K562 (cell line): ENCODE measurements around the gene CEP350. TPM values are rescaled to one million over a fixed set of nuclear protein-coding genes. Genes with fewer than 3 reads are reported as not detected.

ENCODE experiments used
- ATAC-seq: fragments of 200-7000 bp; cut with Tn5 transposase; 3 replicates; pipeline ENCODE4 v1.9.1; 2020; ENCODE audit warnings: moderate library complexity
- BruUV-seq: library from RNA; stranded (reverse); fragments of 400-500 nt; replicated peaks from 2 replicates; lab custom pipeline; 2021; lab: Mats Ljungman, UMichigan
- CTCF ChIA-PET: fragments of 300-600 bp; formaldehyde crosslinking; extraction: SDS; loops from one replicate; lab custom pipeline; 2021; ENCODE audit warnings: low intra/inter-chr PET ratio; lab: Yijun Ruan, JAX
- POLR2A ChIA-PET: fragments of 300-600, 350-650 bp; sonication (Branson Sonifier 250); formaldehyde crosslinking; extraction: SDS; loops from one replicate; lab custom pipeline; 2021; ENCODE audit warnings: antibody characterized with exemption, inconsistent platforms; lab: Yijun Ruan, JAX
- DNase-seq, 4 experiments: peaks; one replicate each; pipeline versions ENCODE4 v3.0.0 to v3.0.0-alpha.2; 2011 to 2018; ENCODE audit warnings: low spot score in 3 of 4, mixed read lengths in 3 of 4; ENCODE audit errors: extremely low read depth in 1 of 4
- FAIRE-seq: peaks from 2 replicates; lab custom pipeline; 2011; peaks lifted over from hg19 to GRCh38; lab: Jason Lieb, UNC
- H2AFZ ChIP-seq: 2 replicates; pipeline ENCODE4 v1.6.0; 2011; ENCODE audit warnings: low read depth, low read length, control low read depth, inconsistent platforms
- H3K27ac ChIP-seq: fragments of 200-600 bp; 3 replicates; pipeline ENCODE4 v1.8.0; 2011; ENCODE audit warnings: low read depth, mild to moderate bottlenecking, control low read depth, inconsistent platforms, low read length, moderate library complexity, mixed read lengths; ENCODE audit errors: extremely low read depth
- H3K27me3 ChIP-seq, 2 experiments: fragments of 300-600 bp in 1 of 2; 2 replicates in 1 of 2; 3 replicates in 1 of 2; pipeline versions ENCODE4 v1.6.0 to v1.8.0; 2011; ENCODE audit warnings: inconsistent platforms in 2 of 2, low read length in 2 of 2, mild to moderate bottlenecking in 1 of 2, mixed read lengths in 1 of 2, moderate library complexity in 1 of 2; ENCODE audit not compliant: control insufficient read depth in 2 of 2, insufficient read depth in 2 of 2
- H3K36me3 ChIP-seq: fragments of 300-600 bp; 3 replicates; pipeline ENCODE4 v1.8.0; 2011; ENCODE audit warnings: mild to moderate bottlenecking, low read length, inconsistent platforms; ENCODE audit not compliant: control insufficient read depth, insufficient read depth
- H3K4me1 ChIP-seq, 2 experiments: fragments of 200-600 bp in 1 of 2; replicated peaks in 1 of 2; 2 replicates in 1 of 2; 3 replicates in 1 of 2; pipeline versions ENCODE4 v1.5.1 to v1.8.0; 2011; ENCODE audit warnings: inconsistent platforms in 2 of 2, low read length in 2 of 2, mild to moderate bottlenecking in 1 of 2, mixed read lengths in 1 of 2, moderate library complexity in 1 of 2; ENCODE audit not compliant: control insufficient read depth in 2 of 2, insufficient read depth in 2 of 2
- H3K4me2 ChIP-seq: 2 replicates; pipeline ENCODE4 v1.6.1; 2011; ENCODE audit warnings: low read length, control low read depth, inconsistent platforms, mixed read lengths; ENCODE audit not compliant: insufficient read depth
- H3K4me3 ChIP-seq: fragments of 200-600 bp; sonication (generic), shearing (Covaris generic); 2 replicates; pipeline ENCODE4 v1.5.1; 2016; ENCODE audit warnings: control low read depth, inconsistent platforms
- H3K79me2 ChIP-seq: fragments of 200-600 bp; 3 replicates; pipeline ENCODE4 v1.8.0; 2011; ENCODE audit warnings: low read length, inconsistent platforms; ENCODE audit not compliant: control insufficient read depth, insufficient read depth
- H3K9ac ChIP-seq, 2 experiments: 2 replicates each; pipeline versions ENCODE4 v1.6.0 to v1.6.1; 2011; ENCODE audit warnings: low read depth in 2 of 2, low read length in 2 of 2, control low read depth in 1 of 2, inconsistent platforms in 1 of 2, mild to moderate bottlenecking in 1 of 2, mixed read lengths in 1 of 2; ENCODE audit not compliant: insufficient read depth in 1 of 2
- H3K9me1 ChIP-seq: one replicate; pipeline ENCODE4 v1.6.0; 2011; ENCODE audit warnings: inconsistent platforms, mild to moderate bottlenecking, low read length, moderate library complexity; ENCODE audit not compliant: control insufficient read depth, insufficient read depth
- H3K9me3 ChIP-seq: replicated peaks from 2 replicates; pipeline ENCODE4 v1.5.1; 2011; ENCODE audit warnings: low read depth, low read length, inconsistent platforms; ENCODE audit not compliant: control insufficient read depth, insufficient read depth
- H4K20me1 ChIP-seq: replicated peaks from 2 replicates; pipeline ENCODE4 v1.6.1; 2011; ENCODE audit warnings: low read length, inconsistent platforms, mixed read lengths; ENCODE audit not compliant: control insufficient read depth, insufficient read depth
- CHD4 ChIP-seq: fragments of 200-600 bp; sonication (generic); IDR thresholded peaks from 3 replicates; pipeline ENCODE4 v1.6.1; 2012; ENCODE audit warnings: low read depth, mild to moderate bottlenecking, mixed read lengths, low read length, inconsistent platforms; ENCODE audit not compliant: insufficient read depth, insufficient replicate concordance, poor library complexity, severe bottlenecking
- MXD1 ChIP-seq: fragments of 250-450 bp; sonication (Bioruptor Pico); IDR thresholded peaks from 2 replicates; pipeline ENCODE4 v1.8.0; 2021; ENCODE audit warnings: borderline replicate concordance, mild to moderate bottlenecking, moderate library complexity; ENCODE audit not compliant: poor library complexity, severe bottlenecking
- NELFE ChIP-seq: IDR thresholded peaks from 2 replicates; pipeline ENCODE4 v1.6.1; 2011; ENCODE audit warnings: mild to moderate bottlenecking; ENCODE audit not compliant: insufficient read depth, insufficient read length
- SMARCE1 ChIP-seq: fragments of 450-650 bp; IDR thresholded peaks from 2 replicates; pipeline ENCODE4 v1.7.1; 2016; ENCODE audit warnings: mild to moderate bottlenecking
- ZBTB43 ChIP-seq: sonication (generic); formaldehyde crosslinking; IDR thresholded peaks from 2 replicates; pipeline ENCODE4 v1.8.0; 2023; ENCODE audit warnings: mild to moderate bottlenecking, missing genetic modification reagents
- ZNF212 ChIP-seq: fragments of 450-650 bp; formaldehyde crosslinking; IDR thresholded peaks from 2 replicates; pipeline ENCODE4 v1.4.0; 2020; ENCODE audit warnings: mild to moderate bottlenecking
- ZNF655 ChIP-seq: fragments of 250-450 bp; sonication (Bioruptor Pico); IDR thresholded peaks from 2 replicates; pipeline ENCODE4 v1.5.0; 2021
- WGBS: fragments of 100-300 bp; shearing (Covaris generic); methylation state at CpG from one replicate; pipeline ENCODE4 v1.1.6; 2016; ENCODE audit warnings: low coverage, mixed read lengths; ENCODE audit not compliant: insufficient coverage; ENCODE audit errors: missing lambda C conversion rate; 5-methylcytosine and 5-hydroxymethylcytosine counted together
- in situ Hi-C: fragments of 300-500 bp; cut with MboI; formaldehyde crosslinking; loops from 4 replicates; pipeline ENCODE4 v1.15.0; 2018; ENCODE audit warnings: inconsistent platforms, mixed read lengths
- intact Hi-C: fragments of 100-400 bp; cut with micrococcal nuclease; formaldehyde crosslinking; loops from 2 replicates; pipeline ENCODE4 v1.14.2; 2022
- polyA plus RNA-seq, 8 experiments: library from polyadenylated mRNA; depleted of rRNA in 4 of 8; stranded (reverse) in 5 of 8; unstranded in 3 of 8; fragments of >200 nt; fragmentation: Nextera tagmentation in 2 of 8; fragmentation: Illumina TruSeq in 1 of 8; extraction: Ambion mirVana in 2 of 8; extraction: Trizol in 1 of 8; gene quantifications; 2 replicates each; pipeline versions ENCODE4 v1.2.1 to v1.2.3, GENCODE V29; 2011 to 2014; ENCODE audit warnings: inconsistent platforms in 1 of 8, missing spikeins in 1 of 8
- total RNA-seq, 7 experiments: library from RNA; depleted of rRNA in 6 of 7; stranded (reverse); fragments of >200 nt in 6 of 7; fragmentation: Illumina TruSeq in 2 of 7; extraction: Trizol in 2 of 7; gene quantifications; 2 replicates each; pipeline versions ENCODE4 v1.2.1 to v1.2.3, GENCODE V29; 2011 to 2021; ENCODE audit warnings: low replicate concordance in 1 of 7

Gene CEP350
- total and polyA plus RNA-seq, 9 of the 15 experiments (the other 6 are each of a cell fraction or from before 2014, with no cell fraction given): 8.3 to 64.3 (median 28.0) TPM

- no peaks in the 10 kb centered on the region for H3K9me3 ChIP-seq
- no peak overlapping the region for H3K4me2 ChIP-seq
- CTCF ChIA-PET: no interaction called here
- POLR2A ChIA-PET: interaction anchor here (0.6 kb wide), 1 partner anchor 295 kb away, joined by 3 read pairs; no protein-coding TSS in a partner anchor
- no peak overlapping the region for H2AFZ ChIP-seq
- DNase-seq: no peak
- H3K27ac ChIP-seq: no peak overlapping the region
- no peak overlapping the region for H3K4me3 ChIP-seq
- TF ChIP-seq NELFE (no peak), ZNF212 (CRISPR knock-in tag) (no peak), ZBTB43 (CRISPR knock-in tag) (no peak), CHD4 (no peak), MXD1 (CRISPR knock-in tag) (no peak), ZNF655 (CRISPR knock-in tag) (no peak), SMARCE1 (no peak)
- no peaks in the 10 kb centered on the region for H3K4me1 ChIP-seq
- no TSS peak for BruUV-seq
- no peaks in the 10 kb centered on the region for H3K9me1 ChIP-seq
- H3K9ac ChIP-seq: no peak overlapping the region
- in situ Hi-C loops: no loop called here
- no peak for FAIRE-seq
- H3K27me3 ChIP-seq: no peaks in the 10 kb centered on the region
- no peaks in the 10 kb centered on the region for H3K79me2 ChIP-seq
- 93% methylated on average over 2 of the region's 2 CpGs for WGBS
- H4K20me1 ChIP-seq: no peaks in the 10 kb centered on the region
- H3K36me3 ChIP-seq: peaks cover 84% of the 10 kb centered on the region
- ATAC-seq: no peak
- intact Hi-C loops: no loop called here
These were observed 142.7 kb downstream of the CEP350 start for GRCh38 chr1:180097326-180097605.
